IMR-90 (cell line): Measurements from ENCODE around the gene NDST1. TPM values are rescaled to one million over a fixed set of nuclear protein-coding genes. Genes with fewer than 3 reads are reported as not detected.

ENCODE experiments used
- ATAC-seq: fragments of 200-7000 bp; cut with Tn5 transposase; 2 replicates; pipeline ENCODE4 v1.9.1; 2020; ENCODE audit warnings: low read depth, mild to moderate bottlenecking, moderate library complexity
- BruUV-seq: library from RNA; stranded (reverse); fragments of 400-500 nt; replicated peaks from 2 replicates; lab custom pipeline; 2021; lab: Mats Ljungman, UMichigan
- CTCF ChIA-PET: fragments of 300-600 bp; formaldehyde crosslinking; extraction: SDS; loops from one replicate; lab custom pipeline; 2021; ENCODE audit warnings: antibody characterized with exemption; lab: Yijun Ruan, JAX
- POLR2A ChIA-PET: fragments of 300-600 bp; sonication (Branson Sonifier 250); formaldehyde crosslinking; loops from one replicate; lab custom pipeline; 2022; ENCODE audit warnings: antibody characterized with exemption; ENCODE audit not compliant: unreplicated experiment; lab: Charles Lee
- DNase-seq: peaks from one replicate; pipeline ENCODE4 v3.0.0; 2013
- H2AFZ ChIP-seq: replicated peaks from 2 replicates; pipeline ENCODE3; 2013; ENCODE audit warnings: low read length, mild to moderate bottlenecking; ENCODE audit not compliant: poor library complexity
- H2AK5ac ChIP-seq: 2 replicates; pipeline ENCODE4 v1.6.1; 2013; ENCODE audit warnings: low read depth, low read length, inconsistent platforms
- H2AK9ac ChIP-seq: replicated peaks from 2 replicates; pipeline ENCODE3; 2013; ENCODE audit warnings: mild to moderate bottlenecking, low read depth, low read length, moderate library complexity; ENCODE audit not compliant: poor library complexity
- H2BK120ac ChIP-seq: 2 replicates; pipeline ENCODE4 v1.6.1; 2013; ENCODE audit warnings: low read depth, low read length, inconsistent platforms
- H2BK15ac ChIP-seq: 3 replicates; pipeline ENCODE4 v1.6.1; 2013; ENCODE audit warnings: low read depth, low read length, inconsistent platforms
- H2BK20ac ChIP-seq: 2 replicates; pipeline ENCODE4 v1.6.1; 2013; ENCODE audit warnings: low read depth, mild to moderate bottlenecking, inconsistent platforms, low read length, moderate library complexity
- H2BK5ac ChIP-seq: 2 replicates; pipeline ENCODE4 v1.6.1; 2013; ENCODE audit warnings: mild to moderate bottlenecking, low read depth, low read length, inconsistent platforms; ENCODE audit not compliant: poor library complexity, severe bottlenecking
- H3K14ac ChIP-seq: replicated peaks from 2 replicates; pipeline ENCODE4 v1.6.1; 2013; ENCODE audit warnings: low read depth, low read length, inconsistent platforms
- H3K18ac ChIP-seq: 2 replicates; pipeline ENCODE4 v1.6.1; 2013; ENCODE audit warnings: low read depth, low read length, control low read depth
- H3K23ac ChIP-seq: 2 replicates; pipeline ENCODE4 v1.6.1; 2013; ENCODE audit warnings: low read depth, low read length, inconsistent platforms
- H3K27ac ChIP-seq: 2 replicates; pipeline ENCODE4 v1.5.1; 2013; ENCODE audit warnings: mild to moderate bottlenecking, control low read depth, low read length; ENCODE audit not compliant: insufficient read depth
- H3K27me3 ChIP-seq: 2 replicates; pipeline ENCODE4 v1.6.1; 2013; ENCODE audit warnings: low read length; ENCODE audit not compliant: control insufficient read depth, insufficient read depth
- H3K36me3 ChIP-seq: 2 replicates; pipeline ENCODE4 v1.6.1; 2013; ENCODE audit warnings: low read length, mixed read lengths; ENCODE audit not compliant: control insufficient read depth, insufficient read depth
- H3K4ac ChIP-seq: 2 replicates; pipeline ENCODE4 v1.6.1; 2013; ENCODE audit warnings: low read depth, low read length, inconsistent platforms
- H3K4me1 ChIP-seq: 2 replicates; pipeline ENCODE4 v1.6.1; 2013; ENCODE audit warnings: low read length, mixed read lengths; ENCODE audit not compliant: control insufficient read depth, insufficient read depth
- H3K4me2 ChIP-seq: 2 replicates; pipeline ENCODE4 v1.6.1; 2013; ENCODE audit warnings: low read depth, mild to moderate bottlenecking, control low read depth, low read length, moderate library complexity
- H3K4me3 ChIP-seq: 2 replicates; pipeline ENCODE4 v1.5.1; 2013; ENCODE audit warnings: low read depth, mild to moderate bottlenecking, control low read depth, low read length, moderate library complexity; ENCODE audit not compliant: insufficient read depth
- H3K56ac ChIP-seq: 2 replicates; pipeline ENCODE4 v1.6.1; 2013; ENCODE audit warnings: low read length, inconsistent platforms; ENCODE audit not compliant: insufficient read depth; ENCODE audit errors: extremely low read depth
- H3K79me1 ChIP-seq, 2 experiments: 2 replicates each; pipeline ENCODE4 v1.6.1; 2013; ENCODE audit warnings: low read length in 2 of 2, inconsistent platforms in 1 of 2, low read depth in 1 of 2
- H3K9ac ChIP-seq: 2 replicates; pipeline ENCODE4 v1.6.1; 2013; ENCODE audit warnings: low read depth, low read length, control low read depth
- H3K9me1 ChIP-seq: 2 replicates; pipeline ENCODE4 v1.6.1; 2013; ENCODE audit warnings: low read length, inconsistent platforms; ENCODE audit not compliant: insufficient read depth
- H3K9me3 ChIP-seq: 2 replicates; pipeline ENCODE4 v1.6.1; 2013; ENCODE audit warnings: low read length; ENCODE audit not compliant: control insufficient read depth, insufficient read depth
- H4K20me1 ChIP-seq: 2 replicates; pipeline ENCODE4 v1.6.1; 2013; ENCODE audit warnings: low read length, inconsistent platforms; ENCODE audit not compliant: insufficient read depth
- H4K5ac ChIP-seq: 2 replicates; pipeline ENCODE4 v1.6.1; 2013; ENCODE audit warnings: mild to moderate bottlenecking, low read depth, low read length, control low read depth
- H4K8ac ChIP-seq, 2 experiments: 2 replicates each; pipeline ENCODE4 v1.6.1; 2013; ENCODE audit warnings: low read depth in 2 of 2, low read length in 2 of 2, control low read depth in 1 of 2, inconsistent platforms in 1 of 2
- H4K91ac ChIP-seq: 2 replicates; pipeline ENCODE4 v1.6.1; 2013; ENCODE audit warnings: low read depth, low read length, inconsistent platforms; ENCODE audit not compliant: insufficient read depth
- CEBPB ChIP-seq: IDR thresholded peaks from 2 replicates; pipeline ENCODE4 v1.6.1; 2012; ENCODE audit warnings: low read depth, low read length, improper control_type of control experiment
- WGBS, 2 experiments: methylation state at CpG; one replicate each; pipeline versions ENCODE4 v1.1.5 to v1.1.7; 2013; ENCODE audit warnings: missing lambda C conversion rate in 2 of 2; ENCODE audit not compliant: insufficient read length in 1 of 2; ENCODE audit errors: extremely low coverage in 2 of 2; 5-methylcytosine and 5-hydroxymethylcytosine counted together
- dilution Hi-C: fragments of 300-500 bp; cut with HindIII; formaldehyde crosslinking; loops from one replicate; pipeline ENCODE4 v1.14.3; 2018; ENCODE audit warnings: low sequenced_read_pairs; ENCODE audit not compliant: unreplicated experiment
- in situ Hi-C: fragments of 300-500 bp; cut with MboI; formaldehyde crosslinking; loops from 3 replicates; pipeline ENCODE4 v1.14.3; 2019; ENCODE audit warnings: low sequenced_read_pairs, inconsistent platforms, mixed read lengths
- intact Hi-C: fragments of 100-400 bp; cut with micrococcal nuclease; formaldehyde crosslinking; loops from 2 replicates; pipeline ENCODE4 v1.10.0; 2022
- polyA plus RNA-seq, 3 experiments: library from polyadenylated mRNA; depleted of rRNA; stranded (reverse); fragments of >200 nt; gene quantifications; 2 replicates each; pipeline ENCODE4 v1.2.3, GENCODE V29; 2012; ENCODE audit warnings: low replicate concordance in 1 of 3
- total RNA-seq: library from RNA; depleted of rRNA; stranded (reverse); fragments of >200 nt; gene quantifications from 2 replicates; pipeline ENCODE4 v1.2.3, GENCODE V29; 2012

Gene NDST1
- total and polyA plus RNA-seq, 2 of the 4 experiments (the other 2 are of a cell fraction), result 30.5 to 80.4 TPM

GRCh38 chr5:150511578-150512367 lies 3.8 kb downstream of the NDST1 start:
- POLR2A ChIA-PET, result no interaction called here
- no CpG with 5 or more reads among the region's 7 CpGs for WGBS, 2 experiments

More at GRCh38 chr5:150511578-150512367, 3.8 kb downstream of the NDST1 start:
- 0 out of 2 replicates have a peak overlapping the region, but pooled peaks have one; percentile 8 for H2BK120ac ChIP-seq
- H4K91ac ChIP-seq, result peak overlapping the region; percentile 54; the same call in 1 of the 2 replicates
- no peak overlapping the region for H3K56ac ChIP-seq
- H2AK9ac ChIP-seq, result peak overlapping the region; percentile 25
- H3K27ac ChIP-seq, result peak overlapping the region; percentile 38
- H4K5ac ChIP-seq, result no peak overlapping the region
- peak overlapping the region; percentile 5 for H2AFZ ChIP-seq
- H3K14ac ChIP-seq, result peak overlapping the region; percentile 57; the same call in 1 of the 2 replicates
- dilution Hi-C loops, result no loop called here
- peak overlapping the region in 1 of 2 experiments; percentile 38; a peak in 2 of 4 replicates for H4K8ac ChIP-seq
- H2BK5ac ChIP-seq, result peak overlapping the region; percentile 49
- DNase-seq (peak; percentile 80), ATAC-seq (peak; percentile 68)
- peak overlapping the region; percentile 7; the same call in 1 of the 2 replicates for H3K18ac ChIP-seq
- peaks cover 64% of the 10 kb centered on the region for H3K9me1 ChIP-seq
- peak overlapping the region; percentile 56; the same call in 1 of the 2 replicates for H3K23ac ChIP-seq
- peak overlapping the region; percentile 20 for H2AK5ac ChIP-seq
- H3K4me1 ChIP-seq, result peaks cover 63% of the 10 kb centered on the region
- peak overlapping the region; percentile 25; the same call in 1 of the 3 replicates for H2BK15ac ChIP-seq
- peaks cover 5% of the 10 kb centered on the region; the same call in 1 of the 2 replicates for H3K36me3 ChIP-seq
- peaks cover 100% of the 10 kb centered on the region for H4K20me1 ChIP-seq
- peak overlapping the region; percentile 10; the same call in 1 of the 2 replicates for H3K9ac ChIP-seq
- intact Hi-C loops, result no loop called here
- H3K27me3 ChIP-seq, result no peaks in the 10 kb centered on the region
- no peaks in the 10 kb centered on the region for H3K9me3 ChIP-seq
- in situ Hi-C loops, result no loop called here
- TF ChIP-seq CEBPB, result no peak
- peak overlapping the region; percentile 56 for H3K4ac ChIP-seq
- peaks cover 38 to 96% of the 10 kb centered on the region in 2 experiments for H3K79me1 ChIP-seq
- no peak overlapping the region for H3K4me3 ChIP-seq
- CTCF ChIA-PET, result interaction anchor here (0.6 to 1.2 kb wide), 3 partner anchors 22 to 696 kb away, joined by 3 read pairs; no protein-coding TSS in a partner anchor
- BruUV-seq, result no TSS peak
- no peak overlapping the region; the same call in 1 of the 2 replicates for H3K4me2 ChIP-seq
- no peak overlapping the region for H2BK20ac ChIP-seq
